HG02970 (cell line): Measurements from ENCODE around the gene TMEM164.

Source experiments
- ATAC-seq: cut with Tn5 transposase; IDR thresholded peaks from one replicate; pipeline ENCODE4 v1.9.1; 2021; ENCODE audit warnings: mild to moderate bottlenecking, moderate library complexity, moderate number of reproducible peaks; ENCODE audit not compliant: unreplicated experiment, low FRiP score

Gene TMEM164

GRCh38 chrX:110003167-110004156 lies 548 bp downstream of the TMEM164 start:
- ATAC-seq: no peak

GRCh38 chrX:110004215-110004614 lies 1.3 kb downstream of the TMEM164 start:
- no peak for ATAC-seq

- ATAC-seq: no peak
These were observed 1.9 kb downstream of the TMEM164 start for GRCh38 chrX:110004731-110005369.

DNA sequence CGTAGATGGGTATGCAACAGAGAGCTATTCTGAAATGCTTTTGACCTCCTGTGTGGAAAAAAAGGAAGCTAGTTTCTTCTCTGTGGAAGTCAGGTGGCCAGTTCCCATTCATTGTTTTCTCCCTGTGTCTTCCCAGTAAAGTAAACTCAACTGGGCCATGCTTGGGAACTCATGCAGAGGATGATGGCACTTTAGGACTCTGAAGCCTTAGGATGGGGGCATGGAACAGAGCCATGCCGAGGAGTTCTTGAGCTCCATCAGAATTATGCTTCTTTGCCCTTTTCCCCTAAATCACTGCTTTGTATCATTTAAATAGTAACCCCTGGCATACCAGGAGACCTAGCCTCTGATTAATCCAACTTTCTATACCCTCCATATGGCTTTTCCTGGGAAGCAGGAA lies 3.2 kb downstream of the TMEM164 start:
- ATAC-seq: no peak

- ATAC-seq: no peak
These were observed 4.0 kb downstream of the TMEM164 start for GRCh38 chrX:110006821-110007375.

- no peak for ATAC-seq
These were observed 5.2 kb downstream of the TMEM164 start for GRCh38 chrX:110008011-110008635.

- ATAC-seq: no peak
These were observed 10.0 kb downstream of the TMEM164 start for GRCh38 chrX:110012818-110013485.

DNA sequence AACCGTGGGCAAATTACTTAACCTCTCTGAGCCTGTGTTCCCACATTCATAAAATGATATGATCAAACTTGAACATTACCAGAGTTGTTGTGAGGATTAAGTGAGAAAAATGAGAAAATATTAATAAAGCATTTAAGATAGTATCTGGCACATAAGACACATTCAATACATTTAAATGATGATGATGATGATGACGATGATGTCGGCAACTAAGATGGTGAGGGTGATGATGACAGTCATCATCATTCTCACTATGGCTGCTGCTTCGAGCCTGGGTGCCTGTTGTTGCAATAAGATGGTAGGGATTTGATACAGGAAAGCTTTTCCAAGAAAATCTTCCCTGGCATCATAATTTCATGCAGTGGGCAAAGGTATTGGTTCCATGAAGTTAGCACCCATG lies 11.1 kb downstream of the TMEM164 start:
- ATAC-seq: no peak

GRCh38 chrX:110015032-110015431 lies 12.1 kb downstream of the TMEM164 start:
- no peak for ATAC-seq

GRCh38 chrX:110015915-110016314 lies 13.0 kb downstream of the TMEM164 start:
- no peak for ATAC-seq

DNA sequence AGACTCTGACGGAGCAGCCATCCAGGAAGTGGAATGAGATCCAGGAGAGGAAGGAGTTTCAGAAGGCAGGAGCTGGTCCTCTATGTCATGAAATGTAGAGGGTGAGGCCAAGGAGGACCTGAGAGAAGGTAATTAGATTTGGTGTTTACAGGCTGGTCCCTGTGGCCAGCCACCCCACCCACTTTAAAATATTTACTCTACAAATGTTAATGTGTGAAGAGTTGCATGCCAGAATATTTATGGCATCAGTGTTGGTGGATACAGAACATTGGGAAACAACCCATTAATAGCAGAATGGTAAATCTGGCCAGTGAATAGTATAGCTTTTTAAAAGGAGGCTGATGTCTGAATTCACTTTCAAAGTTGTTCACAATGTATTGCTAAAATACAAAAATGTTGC lies 17.6 kb downstream of the TMEM164 start:
- ATAC-seq: no peak

DNA sequence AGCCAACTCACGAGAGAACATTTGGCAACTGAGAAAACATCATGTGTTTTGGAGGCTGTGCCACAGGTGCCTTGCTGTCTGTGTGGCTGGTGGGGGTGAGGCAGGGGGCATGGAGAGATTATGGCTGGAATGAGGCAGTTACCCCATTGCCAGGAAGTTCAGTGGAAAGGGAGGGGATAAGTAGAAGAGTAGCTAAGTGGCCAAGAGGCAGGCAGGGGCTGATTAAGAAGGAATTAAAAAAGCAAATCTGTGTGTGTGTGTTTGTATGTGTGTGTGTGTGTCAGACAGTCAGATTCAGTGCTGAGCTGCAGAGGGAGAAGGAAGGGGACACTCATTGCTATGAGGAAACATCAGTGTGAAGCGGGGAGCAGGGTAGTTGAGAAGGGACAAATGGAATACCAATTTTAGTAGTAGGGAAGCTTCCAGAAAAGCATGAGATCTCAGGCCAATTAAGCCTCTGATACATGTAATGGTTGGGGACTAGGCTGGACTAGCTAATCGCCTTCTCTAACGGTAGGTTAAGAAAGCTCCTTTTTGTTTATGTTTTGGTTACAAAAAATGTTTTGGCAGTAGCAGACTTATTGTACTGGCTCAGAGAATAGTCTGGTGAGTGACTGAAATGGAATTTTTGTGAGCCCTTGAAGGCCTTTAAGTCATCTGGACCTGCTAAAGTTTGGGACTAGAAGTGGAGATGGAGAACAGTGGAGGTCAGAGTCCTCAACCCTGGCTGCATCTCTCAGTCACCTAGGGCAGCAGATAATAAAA lies 18.5 kb downstream of the TMEM164 start:
- ATAC-seq: no peak

GRCh38 chrX:110022599-110023448 lies 19.9 kb downstream of the TMEM164 start:
- ATAC-seq: no peak

DNA sequence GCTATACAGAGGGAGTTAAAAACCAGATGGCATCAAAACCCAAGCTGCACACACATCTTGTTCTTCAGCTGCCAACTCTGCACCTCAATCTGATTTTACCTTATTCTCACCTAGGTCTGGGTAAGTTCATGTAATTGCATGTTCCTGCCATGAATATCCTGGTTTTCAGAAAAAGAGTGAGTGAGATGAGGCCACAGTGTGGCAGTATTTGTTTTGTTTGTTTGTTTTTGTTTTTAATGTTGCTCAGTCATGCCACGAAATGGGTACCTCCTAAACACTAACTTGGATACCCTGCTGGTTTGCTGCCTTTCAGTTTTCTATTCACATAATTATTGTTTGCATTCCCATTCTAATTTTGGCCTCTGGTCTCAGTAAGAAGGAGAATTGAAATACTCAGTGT lies 22.5 kb downstream of the TMEM164 start:
- no peak for ATAC-seq

GRCh38 chrX:110026099-110026844 lies 23.4 kb downstream of the TMEM164 start:
- no peak for ATAC-seq

GRCh38 chrX:110032534-110033147 lies 29.7 kb downstream of the TMEM164 start:
- no peak for ATAC-seq

DNA sequence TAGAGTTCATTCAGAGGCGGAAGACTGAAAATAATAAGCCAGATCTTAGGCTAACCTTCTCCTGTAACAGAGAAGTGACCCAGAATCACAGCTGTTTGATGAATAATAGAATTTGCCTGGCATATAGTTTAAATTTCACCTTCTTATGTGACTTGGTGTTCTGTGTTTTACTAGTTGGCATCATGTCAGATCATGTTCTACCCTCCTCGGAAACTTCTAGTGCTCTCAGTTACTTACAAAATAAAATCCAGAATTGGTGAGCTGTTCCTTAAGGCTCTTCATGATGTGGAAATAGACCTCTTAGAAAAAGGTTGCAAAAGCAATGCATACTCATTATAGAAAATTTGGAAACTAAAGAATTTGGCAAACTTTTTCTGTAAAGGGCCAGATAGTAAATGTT lies 31.1 kb downstream of the TMEM164 start:
- ATAC-seq: no peak
